Mesodermal cell (in vitro differentiated cells): Measurements from ENCODE around the gene TBX2.

Source experiments
- H3K27ac ChIP-seq: 2 replicates; pipeline ENCODE4 v1.7.0; 2013; ENCODE audit warnings: mild to moderate bottlenecking, low read depth, low read length, moderate library complexity; ENCODE audit not compliant: severe bottlenecking
- H3K36me3 ChIP-seq: 2 replicates; pipeline ENCODE4 v1.7.1; 2013; ENCODE audit warnings: mild to moderate bottlenecking, low read length, moderate library complexity; ENCODE audit not compliant: control insufficient read depth, insufficient read depth
- H3K4me1 ChIP-seq: one replicate; pipeline ENCODE4 v1.7.1; 2013; ENCODE audit warnings: mild to moderate bottlenecking, low read length; ENCODE audit not compliant: insufficient read depth, control insufficient read depth, poor library complexity, severe bottlenecking
- H3K4me3 ChIP-seq: 2 replicates; pipeline ENCODE4 v1.7.0; 2013; ENCODE audit warnings: low read length, control low read depth, mild to moderate bottlenecking; ENCODE audit not compliant: insufficient read depth, poor library complexity, severe bottlenecking; ENCODE audit errors: extremely low read depth
- H3K9me3 ChIP-seq: 2 replicates; pipeline ENCODE4 v1.7.1; 2013; ENCODE audit warnings: mild to moderate bottlenecking, low read length, moderate library complexity; ENCODE audit not compliant: control insufficient read depth
- WGBS, 2 experiments: methylation state at CpG; one replicate each; pipeline ENCODE4 v1.1.5; 2013; ENCODE audit warnings: missing lambda C conversion rate in 2 of 2; ENCODE audit not compliant: insufficient coverage in 2 of 2; 5-methylcytosine and 5-hydroxymethylcytosine counted together

The TBX2 gene

GRCh38 chr17:61361084-61361483 lies 38.6 kb upstream of the TBX2 start:
- WGBS, 2 experiments = 83 to 89% methylated on average over 1 of the region's 2 CpGs
- no peak overlapping the region for H3K4me3 ChIP-seq
- no peaks in the 10 kb centered on the region for H3K9me3 ChIP-seq
- H3K4me1 ChIP-seq = no peaks in the 10 kb centered on the region
- no peak overlapping the region for H3K27ac ChIP-seq
- H3K36me3 ChIP-seq = no peaks in the 10 kb centered on the region

DNA sequence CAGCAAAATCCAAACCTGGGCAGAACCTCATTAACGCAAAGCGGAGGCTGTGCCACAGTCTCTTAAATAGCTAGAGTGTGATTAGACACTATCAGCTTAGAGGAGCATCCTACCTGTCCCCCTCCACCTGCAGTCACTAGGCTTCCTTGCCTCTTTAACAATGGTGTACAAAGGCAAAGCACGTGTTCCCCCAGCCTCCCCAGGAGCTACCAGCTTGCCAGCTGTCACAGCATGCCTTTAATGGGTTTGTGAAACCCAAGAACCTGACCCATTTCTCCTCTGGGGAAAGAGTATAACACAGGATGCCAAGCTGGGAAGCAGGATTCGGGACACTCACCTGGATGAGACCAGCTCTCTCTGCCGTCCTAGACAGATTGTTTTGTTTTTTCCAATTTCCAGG lies 37.2 kb upstream of the TBX2 start:
- Histone ChIP-seq H3K9me3 (no peaks in the 10 kb centered on the region), H3K36me3 (no peaks in the 10 kb centered on the region), H3K4me1 (no peaks in the 10 kb centered on the region), H3K27ac (no peak overlapping the region), H3K4me3 (no peak overlapping the region)
- 75 to 77% methylated on average over 4 to 5 of the region's 5 CpGs for WGBS, 2 experiments

DNA sequence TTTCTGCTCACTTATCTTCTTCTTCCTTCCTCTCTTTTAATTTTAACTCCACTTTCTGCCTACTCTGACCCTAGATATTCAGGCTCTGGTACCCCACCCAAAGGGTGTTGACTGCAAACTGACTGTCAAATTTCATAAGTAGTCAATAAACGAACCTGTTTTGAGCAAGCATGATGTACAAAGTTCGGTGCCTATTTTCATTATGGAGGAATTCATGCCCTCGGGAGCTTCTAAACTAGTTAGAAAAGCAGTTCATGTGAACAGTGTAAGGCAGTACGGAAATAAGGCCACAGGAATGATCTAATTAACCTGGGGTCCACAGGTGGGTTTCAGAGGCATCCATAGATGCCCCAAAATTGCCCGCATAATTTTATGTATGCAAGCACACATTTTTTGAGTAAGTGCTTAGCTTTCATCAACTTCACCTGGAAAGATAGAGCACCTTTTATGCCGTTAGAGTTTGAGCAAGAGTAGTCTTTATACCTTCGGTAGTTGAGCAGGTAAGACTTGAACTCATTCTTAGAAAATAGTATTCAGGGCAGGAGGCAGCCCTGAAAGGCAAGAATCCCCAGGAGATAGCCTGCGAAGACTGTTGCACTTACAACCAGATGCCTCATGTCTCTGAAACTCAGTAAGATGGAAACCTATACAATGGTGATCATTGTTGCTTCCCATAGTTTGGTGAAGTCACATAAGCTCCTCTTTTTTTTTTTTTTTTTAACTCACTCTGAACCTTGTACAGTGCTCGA lies 36.6 kb upstream of the TBX2 start:
- Histone ChIP-seq H3K9me3 (no peaks in the 10 kb centered on the region), H3K36me3 (no peaks in the 10 kb centered on the region), H3K27ac (no peak overlapping the region), H3K4me3 (no peak overlapping the region), H3K4me1 (no peaks in the 10 kb centered on the region)
- 91 to 95% methylated on average over 7 to 8 of the region's 9 CpGs for WGBS, 2 experiments

DNA sequence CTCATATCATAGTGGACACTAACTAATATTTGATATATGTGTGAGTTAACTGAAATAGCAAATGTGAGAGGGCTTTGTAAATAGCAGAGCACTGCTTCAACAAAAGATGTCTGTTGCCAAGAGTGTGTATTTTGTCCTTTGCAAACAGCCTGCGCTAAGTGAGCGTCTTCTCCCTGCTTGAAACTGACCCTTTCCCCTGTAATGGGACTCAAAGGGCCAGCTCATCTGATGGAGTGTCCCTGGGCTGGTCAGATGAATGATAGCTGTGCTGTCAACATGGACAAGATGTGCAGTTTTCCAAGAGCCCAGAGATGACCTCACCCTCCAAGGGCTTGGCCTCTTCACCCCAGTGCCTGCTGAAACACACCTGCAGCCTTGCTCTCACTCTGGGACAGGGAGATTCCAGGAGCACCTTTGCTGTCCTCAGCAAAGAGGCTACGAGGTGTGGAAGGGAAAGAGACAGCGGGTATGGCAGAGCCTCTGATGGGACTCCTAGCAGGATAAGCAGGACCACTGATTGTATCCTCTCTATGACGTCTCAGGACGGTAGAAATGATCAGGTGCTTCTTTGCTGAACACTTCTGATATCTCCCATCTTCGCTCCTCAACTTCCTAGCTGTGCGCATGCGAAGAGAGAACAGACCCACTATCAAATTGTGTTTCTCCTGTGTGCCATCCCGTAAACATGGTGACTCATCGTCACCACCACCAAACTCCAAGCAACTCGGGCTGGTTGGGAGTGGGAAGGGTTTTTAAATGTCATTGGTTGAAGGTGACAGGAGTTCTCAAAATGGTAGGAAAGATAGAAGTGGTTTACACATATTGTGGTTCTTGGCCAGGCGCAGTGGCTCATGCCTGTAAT lies 35.8 kb upstream of the TBX2 start:
- H3K4me1 ChIP-seq = no peaks in the 10 kb centered on the region
- no peak overlapping the region for H3K4me3 ChIP-seq
- no peaks in the 10 kb centered on the region for H3K9me3 ChIP-seq
- no peak overlapping the region for H3K27ac ChIP-seq
- 93 to 96% methylated on average over 8 to 10 of the region's 13 CpGs for WGBS, 2 experiments
- no peaks in the 10 kb centered on the region for H3K36me3 ChIP-seq

- H3K36me3 ChIP-seq = no peaks in the 10 kb centered on the region
- H3K4me3 ChIP-seq = no peak overlapping the region
- 93 to 100% methylated on average over 2 to 3 of the region's 3 CpGs for WGBS, 2 experiments
- no peaks in the 10 kb centered on the region for H3K4me1 ChIP-seq
- H3K9me3 ChIP-seq = no peaks in the 10 kb centered on the region
- H3K27ac ChIP-seq = no peak overlapping the region
Observed at GRCh38 chr17:61364463-61364846, 35.2 kb upstream of the TBX2 start.

- Histone ChIP-seq H3K4me3 (no peak overlapping the region), H3K4me1 (no peaks in the 10 kb centered on the region), H3K27ac (no peak overlapping the region), H3K36me3 (no peaks in the 10 kb centered on the region), H3K9me3 (no peaks in the 10 kb centered on the region)
- 94 to 100% methylated on average over 5 to 7 of the region's 8 CpGs for WGBS, 2 experiments
Observed at GRCh38 chr17:61366076-61366714, 33.4 kb upstream of the TBX2 start.

DNA sequence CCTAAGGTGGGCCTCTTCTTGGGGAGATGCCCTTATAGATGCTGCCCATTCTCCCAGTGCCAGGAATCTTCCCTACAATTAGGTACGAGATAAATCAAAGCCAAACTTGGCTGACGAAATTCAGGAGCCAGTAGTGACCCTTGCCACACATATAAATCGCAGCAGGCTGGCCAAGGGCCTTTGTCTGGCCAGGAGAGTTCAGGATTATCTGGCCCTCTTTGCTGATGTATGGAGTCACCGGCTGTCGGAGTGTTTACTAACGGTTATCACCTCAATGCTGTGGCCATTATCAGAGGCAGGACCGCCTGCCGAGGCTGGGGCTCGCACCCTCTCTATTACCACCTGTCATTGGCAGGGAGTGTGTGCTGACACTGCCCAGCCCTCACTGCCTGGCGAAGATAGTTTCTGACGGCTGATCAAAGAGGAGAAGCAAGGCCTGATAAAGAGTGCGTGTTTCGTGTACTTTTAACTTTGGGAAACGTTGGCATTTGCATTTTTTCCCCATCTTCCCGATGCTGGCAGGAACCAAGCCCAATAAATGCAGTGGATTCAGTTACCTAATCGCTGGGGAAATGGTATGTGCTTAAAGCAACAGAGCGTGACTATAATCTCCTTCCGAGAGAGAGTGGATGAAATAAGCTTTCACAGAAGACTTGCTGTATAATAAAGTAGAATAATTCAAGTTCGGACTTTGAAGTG lies 32.8 kb upstream of the TBX2 start:
- Histone ChIP-seq H3K27ac (no peak overlapping the region), H3K9me3 (no peaks in the 10 kb centered on the region), H3K4me3 (no peak overlapping the region), H3K4me1 (no peaks in the 10 kb centered on the region), H3K36me3 (no peaks in the 10 kb centered on the region)
- 75 to 76% methylated on average over 19 of the region's 19 CpGs for whole genome bisulfite sequencing, 2 experiments

DNA sequence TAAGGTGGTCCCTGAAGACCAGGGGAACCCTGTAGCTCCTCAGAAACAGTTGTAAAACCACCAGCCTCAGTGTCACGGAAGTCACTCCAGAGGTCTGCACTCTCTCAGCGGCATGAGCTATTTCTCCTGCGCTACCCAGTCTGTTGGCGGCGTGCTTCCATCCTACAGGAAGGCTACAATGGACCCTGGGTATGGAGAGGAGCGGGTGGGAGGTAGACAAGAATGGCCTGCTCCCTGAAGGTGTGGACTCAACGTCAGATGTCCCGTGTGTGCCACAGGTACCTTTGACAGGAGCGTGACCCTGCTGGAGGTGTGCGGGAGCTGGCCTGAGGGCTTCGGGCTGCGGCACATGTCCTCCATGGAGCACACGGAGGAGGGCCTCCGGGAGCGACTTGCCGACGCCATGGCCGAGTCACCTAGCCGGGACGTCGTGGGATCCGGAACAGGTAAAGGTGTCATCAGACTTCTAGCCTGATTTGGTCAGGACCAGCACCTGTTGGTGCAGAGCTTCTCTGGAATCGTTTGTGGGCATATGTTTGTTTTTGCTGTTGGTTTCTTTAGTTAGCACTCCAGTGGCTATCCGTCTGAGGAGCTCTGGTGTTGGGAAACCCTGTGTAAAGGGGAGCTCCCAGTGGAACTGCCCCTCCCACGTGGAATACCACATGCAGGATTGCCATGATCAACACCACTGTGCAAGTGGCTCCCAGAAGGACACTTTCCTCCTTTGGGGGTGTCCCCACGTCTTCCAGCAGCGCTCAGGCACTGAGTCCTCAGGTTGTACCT lies 31.4 kb upstream of the TBX2 start:
- Histone ChIP-seq H3K36me3 (no peaks in the 10 kb centered on the region), H3K27ac (no peak overlapping the region), H3K9me3 (no peaks in the 10 kb centered on the region), H3K4me3 (no peak overlapping the region), H3K4me1 (peaks cover 4% of the 10 kb centered on the region)
- WGBS, 2 experiments = 95% methylated on average over 25 to 27 of the region's 27 CpGs

DNA sequence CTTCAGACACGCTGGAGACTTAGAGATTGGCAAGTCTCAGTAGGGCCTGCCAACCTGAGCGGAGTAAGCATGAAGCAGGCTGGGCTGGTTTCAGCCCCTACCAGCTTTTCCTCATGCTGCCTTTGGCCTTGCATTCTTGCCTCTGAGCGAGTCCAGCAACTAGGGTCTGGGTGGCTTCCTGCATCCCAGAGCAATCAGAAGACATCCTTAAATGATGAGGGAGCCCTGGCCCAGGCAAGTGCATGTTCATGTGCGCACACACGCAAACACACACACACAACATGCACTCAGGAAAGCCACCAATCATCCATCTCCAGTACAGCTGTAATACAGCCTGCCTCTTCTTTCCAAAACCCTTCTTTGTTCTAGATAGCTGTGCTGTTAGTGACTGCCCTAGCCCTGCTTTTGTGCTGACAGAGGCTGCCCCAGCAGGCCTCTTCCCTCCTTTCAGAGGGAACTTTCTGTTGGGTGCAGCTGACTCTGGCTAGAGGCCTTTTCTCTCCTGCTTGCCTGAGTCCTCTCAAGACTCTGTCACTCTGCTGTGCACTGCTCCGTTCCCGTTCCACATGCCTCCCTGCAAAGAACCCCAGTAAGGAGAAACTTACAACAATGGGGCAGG lies 30.7 kb upstream of the TBX2 start:
- 96 to 98% methylated on average over 6 of the region's 7 CpGs for WGBS, 2 experiments
- Histone ChIP-seq H3K4me3 (no peak overlapping the region), H3K36me3 (no peaks in the 10 kb centered on the region), H3K27ac (no peak overlapping the region), H3K9me3 (no peaks in the 10 kb centered on the region), H3K4me1 (peaks cover 4% of the 10 kb centered on the region)
